Left colon (tissue), 2 donors: ENCODE results near the gene CNOT6. TPM values are rescaled to one million over a fixed set of nuclear protein-coding genes. Genes with fewer than 3 reads are reported as not detected.

Experiments used
- ATAC-seq: fragments of 200-7000 bp; cut with Tn5 transposase; one replicate; pipeline ENCODE4 v1.9.1; 2020; ENCODE audit warnings: mild to moderate bottlenecking, moderate library complexity
- DNase-seq, 2 donors: peaks; one replicate each; pipeline ENCODE4 v3.0.0-alpha.2; 2020
- intact Hi-C, 2 donors: fragments of 100-400 bp; cut with DNase I in 1 of 2; cut with micrococcal nuclease in 1 of 2; formaldehyde crosslinking; loops; one replicate each; pipeline versions ENCODE4 v1.11.2 to v1.14.0; 2022; cut with DNase I, micrococcal nuclease
- total RNA-seq, 2 donors: library from RNA; stranded (reverse); fragmentation: NEBNext Ultra II Directional; extraction: Animal tissue kit (Norgen Biotek cat#: 25700); gene quantifications; one replicate each; pipeline ENCODE4 v1.2.1, GENCODE V29; 2021
- donor health status: DM: no; HTN: no; CAD: no.
- donor health status: DM: yes; HTN: yes; CAD: no.

The CNOT6 gene
- total RNA-seq, 2 donors from 2014 or later: 24.8 to 25.2 TPM

- intact Hi-C loops: no loop called here
- DNase-seq (no peak), ATAC-seq (no peak)
These were observed 99.4 kb downstream of the CNOT6 start for GRCh38 chr5:180593446-180594206.

- DNase-seq (no peak), ATAC-seq (no peak)
- intact Hi-C loops: no loop called here
These were observed 100.3 kb downstream of the CNOT6 start for GRCh38 chr5:180594311-180595045.

GRCh38 chr5:180595046-180595379 is 100.8 kb downstream of the CNOT6 start:
- ATAC-seq (no peak), DNase-seq (no peak)
- intact Hi-C loops: no loop called here

- intact Hi-C loops: no loop called here
- DNase-seq: no peak
- ATAC-seq: no peak
These were observed 101.4 kb downstream of the CNOT6 start for GRCh38 chr5:180595381-180596114.

- intact Hi-C loops: no loop called here
- ATAC-seq (no peak), DNase-seq (no peak)
These were observed 102.0 kb downstream of the CNOT6 start for GRCh38 chr5:180596115-180596667.

GRCh38 chr5:180596668-180597231 is 102.6 kb downstream of the CNOT6 start:
- ATAC-seq (peak; percentile 33), DNase-seq (no peak)
- intact Hi-C loops: no loop called here

- peak in 1 of 2 donors; percentile 16 for DNase-seq
- no peak for ATAC-seq
- intact Hi-C loops: no loop called here
These were observed 104.1 kb downstream of the CNOT6 start for GRCh38 chr5:180598316-180598701.

GRCh38 chr5:180598797-180599589 is 104.8 kb downstream of the CNOT6 start:
- ATAC-seq (no peak), DNase-seq (no peak)
- intact Hi-C loops: no loop called here

- ATAC-seq (no peak), DNase-seq (no peak)
- intact Hi-C loops: no loop called here
These were observed 105.4 kb downstream of the CNOT6 start for GRCh38 chr5:180599590-180599914.

- intact Hi-C loops: no loop called here
- DNase-seq (peak in 1 of 2 donors; percentile 12), ATAC-seq (no peak)
These were observed 105.9 kb downstream of the CNOT6 start for GRCh38 chr5:180599981-180600553.

- ATAC-seq (no peak), DNase-seq (peak in 1 of 2 donors; percentile 10)
- intact Hi-C loops: no loop called here
These were observed 106.4 kb downstream of the CNOT6 start for GRCh38 chr5:180600554-180601041.

- intact Hi-C loops: no loop called here
- no peak for ATAC-seq
- DNase-seq: peak in 1 of 2 donors; percentile 15
These were observed 107.7 kb downstream of the CNOT6 start for GRCh38 chr5:180601591-180602480.

GRCh38 chr5:180602481-180603075 is 108.4 kb downstream of the CNOT6 start:
- DNase-seq (no peak), ATAC-seq (no peak)
- intact Hi-C loops: no loop called here

- DNase-seq (no peak), ATAC-seq (no peak)
- intact Hi-C loops: no loop called here
These were observed 109.0 kb downstream of the CNOT6 start for GRCh38 chr5:180603076-180603594.

- intact Hi-C loops: no loop called here
- ATAC-seq: no peak
These were observed 110.1 kb downstream of the CNOT6 start for GRCh38 chr5:180604271-180604670.

GRCh38 chr5:180605554-180606214 is 111.5 kb downstream of the CNOT6 start:
- peak in 1 of 2 donors; percentile 61 for DNase-seq
- intact Hi-C loops: no loop called here
- peak; percentile 65 for ATAC-seq

More at GRCh38 chr5:180604271-180604670, 110.1 kb downstream of the CNOT6 start:
- no peak for DNase-seq
